Suprapubic skin (tissue), 4 donors: ENCODE measurements around the gene CHST11. TPM values are rescaled to one million over a fixed set of nuclear protein-coding genes. Genes with fewer than 3 reads are reported as not detected.

Source experiments
- DNase-seq, 2 donors: peaks; one replicate each; pipeline ENCODE4 v3.0.0-alpha.2; 2019; ENCODE audit warnings: low spot score in 2 of 2
- H3K27ac ChIP-seq: fragments of 200-600 bp; sonication (generic); one replicate; pipeline ENCODE4 v1.5.1; 2019
- H3K27me3 ChIP-seq: fragments of 200-600 bp; sonication (generic); one replicate; pipeline ENCODE4 v1.5.1; 2019
- H3K36me3 ChIP-seq: fragments of 200-600 bp; sonication (generic); one replicate; pipeline ENCODE4 v1.5.1; 2019
- H3K4me1 ChIP-seq: fragments of 200-600 bp; sonication (generic); one replicate; pipeline ENCODE4 v1.5.1; 2019
- H3K4me3 ChIP-seq: fragments of 200-600 bp; sonication (generic); one replicate; pipeline ENCODE4 v1.5.1; 2019; ENCODE audit warnings: mild to moderate bottlenecking
- H3K9me3 ChIP-seq: fragments of 200-600 bp; sonication (generic); one replicate; pipeline ENCODE4 v1.5.1; 2019
- CTCF ChIP-seq, 2 donors: fragments of 200-600 bp in 1 of 2; fragments of 450-650 bp in 1 of 2; sonication (generic) in 1 of 2; IDR thresholded peaks; one replicate each; pipeline ENCODE4 v1.5.1; 2016 to 2019; ENCODE audit warnings: antibody characterized with exemption in 2 of 2, mild to moderate bottlenecking in 1 of 2, moderate library complexity in 1 of 2
- EP300 ChIP-seq: sonication (generic); formaldehyde crosslinking; IDR thresholded peaks from one replicate; pipeline ENCODE4 v1.6.1; 2017; ENCODE audit warnings: antibody characterized with exemption
- POLR2A ChIP-seq, 2 donors: fragments of 450-650 bp; IDR thresholded peaks; one replicate each; pipeline ENCODE4 v1.6.1; 2017; ENCODE audit warnings: antibody characterized with exemption in 2 of 2, mild to moderate bottlenecking in 2 of 2, moderate library complexity in 2 of 2
- POLR2AphosphoS5 ChIP-seq, 3 donors: sonication (generic); formaldehyde crosslinking; IDR thresholded peaks; one replicate each; pipeline ENCODE4 v1.6.1; 2017; ENCODE audit warnings: antibody characterized with exemption in 3 of 3
- WGBS: methylation state at CpG from one replicate; pipeline ENCODE4 v1.1.5; 2018; 5-methylcytosine and 5-hydroxymethylcytosine counted together
- total RNA-seq, 4 donors: library from RNA; depleted of rRNA; stranded (reverse); fragments of >200 nt; gene quantifications; one replicate each; pipeline ENCODE4 v1.1.0, GENCODE V29; 2016

CHST11 gene
- total RNA-seq, 4 donors from 2014 or later: 1.8 to 5.8 (median 3.8) TPM

GRCh38 chr12:104790296-104791125, 333.8 kb downstream of the CHST11 start:
- H3K4me1 ChIP-seq: peaks cover 18% of the 10 kb centered on the region
- DNase-seq: peak in 1 of 2 donors; percentile 81

GRCh38 chr12:104792570-104792969, 335.8 kb downstream of the CHST11 start:
- Histone ChIP-seq H3K27me3 (no peaks in the 10 kb centered on the region), H3K36me3 (no peaks in the 10 kb centered on the region), H3K9me3 (no peaks in the 10 kb centered on the region), H3K4me3 (no peak overlapping the region), H3K4me1 (peaks cover 18% of the 10 kb centered on the region), H3K27ac (peak overlapping the region; percentile 11)
- TF ChIP-seq POLR2A (IDR thresholded peaks at IDR 0.05) (no peak), POLR2AphosphoS5 (IDR thresholded peaks at IDR 0.05) (peak in 1 of 3 donors; percentile 10)
- no peak for DNase-seq
- 29% methylated on average over 4 of the region's 4 CpGs for WGBS

More at GRCh38 chr12:104790296-104791125, 333.8 kb downstream of the CHST11 start:
- Histone ChIP-seq H3K9me3 (no peaks in the 10 kb centered on the region), H3K27ac (no peak overlapping the region), H3K4me3 (no peak overlapping the region), H3K36me3 (no peaks in the 10 kb centered on the region), H3K27me3 (no peaks in the 10 kb centered on the region)
- 57% methylated on average over 18 of the region's 19 CpGs for WGBS
- no peak for TF ChIP-seq EP300
- peak in 1 of 2 donors; percentile 62 for TF ChIP-seq CTCF (IDR thresholded peaks at IDR 0.05)

- Histone ChIP-seq H3K4me1 (peaks cover 18% of the 10 kb centered on the region), H3K9me3 (no peaks in the 10 kb centered on the region), H3K27ac (peak overlapping the region; percentile 11), H3K36me3 (no peaks in the 10 kb centered on the region), H3K27me3 (no peaks in the 10 kb centered on the region), H3K4me3 (no peak overlapping the region)
- 48% methylated on average over 3 of the region's 3 CpGs for WGBS
- DNase-seq: no peak
- TF ChIP-seq CTCF (IDR thresholded peaks at IDR 0.05) (no peak), POLR2AphosphoS5 (IDR thresholded peaks at IDR 0.05) (no peak), POLR2A (IDR thresholded peaks at IDR 0.05) (no peak), EP300 (no peak)
These were observed 336.5 kb downstream of the CHST11 start for GRCh38 chr12:104793285-104793684.

GRCh38 chr12:104793968-104794367, 337.2 kb downstream of the CHST11 start:
- Histone ChIP-seq H3K27ac (no peak overlapping the region), H3K9me3 (no peaks in the 10 kb centered on the region), H3K36me3 (no peaks in the 10 kb centered on the region), H3K27me3 (no peaks in the 10 kb centered on the region), H3K4me3 (no peak overlapping the region), H3K4me1 (peaks cover 18% of the 10 kb centered on the region)
- whole genome bisulfite sequencing: 97% methylated on average over 1 of the region's 1 CpG
- TF ChIP-seq EP300: no peak
- no peak for TF ChIP-seq POLR2AphosphoS5 (IDR thresholded peaks at IDR 0.05)
- no peak for TF ChIP-seq CTCF (IDR thresholded peaks at IDR 0.05)
- TF ChIP-seq POLR2A (IDR thresholded peaks at IDR 0.05): no peak
- DNase-seq: no peak

- TF ChIP-seq POLR2AphosphoS5 (IDR thresholded peaks at IDR 0.05) (no peak), POLR2A (IDR thresholded peaks at IDR 0.05) (no peak), CTCF (IDR thresholded peaks at IDR 0.05) (no peak), EP300 (no peak)
- H3K36me3 ChIP-seq: no peaks in the 10 kb centered on the region
- no peak for DNase-seq
- H3K27me3 ChIP-seq: no peaks in the 10 kb centered on the region
- no peak overlapping the region for H3K4me3 ChIP-seq
- H3K27ac ChIP-seq: no peak overlapping the region
- H3K4me1 ChIP-seq: peaks cover 18% of the 10 kb centered on the region
- H3K9me3 ChIP-seq: no peaks in the 10 kb centered on the region
These were observed 339.7 kb downstream of the CHST11 start for GRCh38 chr12:104796475-104796862.
